Peyer's patch (tissue), 4 donors: ENCODE results near the gene TNFRSF19. TPM values are rescaled to one million over a fixed set of nuclear protein-coding genes. Genes with fewer than 3 reads are reported as not detected.

Experiments used
- DNase-seq, 3 donors: peaks; one replicate each; pipeline ENCODE4 v3.0.0-alpha.2; 2017 to 2019
- H3K27ac ChIP-seq, 4 donors: fragments of 200-600 bp; sonication (generic); one replicate each; pipeline ENCODE4 v1.5.1; 2016 to 2019
- H3K27me3 ChIP-seq, 2 donors: fragments of 200-600 bp; sonication (generic); one replicate each; pipeline ENCODE4 v1.5.1; 2019
- H3K36me3 ChIP-seq, 3 donors: fragments of 200-600 bp; sonication (generic); one replicate each; pipeline ENCODE4 v1.5.1; 2016 to 2019
- H3K4me1 ChIP-seq, 4 donors: fragments of 200-600 bp; sonication (generic); one replicate each; pipeline ENCODE4 v1.5.1; 2016 to 2019
- H3K4me3 ChIP-seq, 4 donors: fragments of 200-600 bp; sonication (generic); 1 replicate in 3 of 4; 2 replicates in 1 of 4; pipeline ENCODE4 v1.5.1; 2016 to 2019; ENCODE audit warnings: mild to moderate bottlenecking in 1 of 4
- H3K9me3 ChIP-seq, 4 donors: fragments of 200-600 bp; sonication (generic); one replicate each; pipeline ENCODE4 v1.5.1; 2016 to 2019; ENCODE audit warnings: mild to moderate bottlenecking in 1 of 4
- CTCF ChIP-seq, 6 experiments: fragments of 450-650 bp in 4 of 6; fragments of 200-600 bp in 2 of 6; sonication (generic) in 1 of 6; IDR thresholded peaks; one replicate each; pipeline ENCODE4 v1.5.1; 2017 to 2019; ENCODE audit warnings: antibody characterized with exemption in 6 of 6, mild to moderate bottlenecking in 3 of 6, moderate library complexity in 1 of 6
- POLR2A ChIP-seq, 2 donors: fragments of 450-650 bp; IDR thresholded peaks; one replicate each; pipeline ENCODE4 v1.5.1; 2017; ENCODE audit warnings: antibody characterized with exemption in 2 of 2, mild to moderate bottlenecking in 2 of 2, moderate library complexity in 2 of 2
- total RNA-seq, 4 donors: library from RNA; depleted of rRNA; stranded (reverse); fragments of >200 nt; gene quantifications; one replicate each; pipeline ENCODE4 v1.1.0, GENCODE V29; 2016

TNFRSF19 gene
- total RNA-seq, 4 donors from 2014 or later: 0.94 to 1.7 (median 1.2) TPM; not detected in 1

- no peaks in the 10 kb centered on the region for H3K4me1 ChIP-seq
- H3K9me3 ChIP-seq: no peaks in the 10 kb centered on the region
- DNase-seq: no peak
- no peak for TF ChIP-seq CTCF (IDR thresholded peaks at IDR 0.05)
- no peak for TF ChIP-seq POLR2A (IDR thresholded peaks at IDR 0.05)
- H3K27me3 ChIP-seq: no peaks in the 10 kb centered on the region
- no peaks in the 10 kb centered on the region for H3K36me3 ChIP-seq
- no peak overlapping the region for H3K4me3 ChIP-seq
- no peak overlapping the region for H3K27ac ChIP-seq
Measured at GRCh38 chr13:23571431-23571830, 1.2 kb downstream of the TNFRSF19 start.

- Histone ChIP-seq H3K4me1 (no peaks in the 10 kb centered on the region), H3K27ac (no peak overlapping the region), H3K9me3 (no peaks in the 10 kb centered on the region), H3K36me3 (no peaks in the 10 kb centered on the region), H3K27me3 (no peaks in the 10 kb centered on the region), H3K4me3 (no peak overlapping the region)
- no peak for DNase-seq
- no peak for TF ChIP-seq CTCF (IDR thresholded peaks at IDR 0.05)
- TF ChIP-seq POLR2A (IDR thresholded peaks at IDR 0.05): no peak
Measured at GRCh38 chr13:23572836-23573235, 2.6 kb downstream of the TNFRSF19 start.

GRCh38 chr13:23574421-23575145 is 4.4 kb downstream of the TNFRSF19 start:
- DNase-seq: no peak
- TF ChIP-seq CTCF (IDR thresholded peaks at IDR 0.05) (no peak), POLR2A (IDR thresholded peaks at IDR 0.05) (no peak)
- peaks cover 0 to 5% (median 3%) of the 10 kb centered on the region in 4 donors for H3K4me1 ChIP-seq
- H3K9me3 ChIP-seq: no peaks in the 10 kb centered on the region
- no peak overlapping the region for H3K27ac ChIP-seq
- H3K27me3 ChIP-seq: no peaks in the 10 kb centered on the region
- H3K4me3 ChIP-seq: no peak overlapping the region
- no peaks in the 10 kb centered on the region for H3K36me3 ChIP-seq

- TF ChIP-seq CTCF (IDR thresholded peaks at IDR 0.05): no peak
- TF ChIP-seq POLR2A (IDR thresholded peaks at IDR 0.05): no peak
- DNase-seq: no peak
- Histone ChIP-seq H3K4me3 (no peak overlapping the region), H3K4me1 (peaks cover 0 to 10% (median 3%) of the 10 kb centered on the region in 4 donors), H3K36me3 (no peaks in the 10 kb centered on the region), H3K27me3 (no peaks in the 10 kb centered on the region), H3K9me3 (no peaks in the 10 kb centered on the region), H3K27ac (no peak overlapping the region)
Measured at GRCh38 chr13:23575632-23576031, 5.4 kb downstream of the TNFRSF19 start.

GRCh38 chr13:23578411-23579071 is 8.3 kb downstream of the TNFRSF19 start:
- Histone ChIP-seq H3K36me3 (no peaks in the 10 kb centered on the region), H3K4me3 (peak overlapping the region; percentile 50 to 73 (median 61)), H3K27ac (peak overlapping the region; percentile 61 to 82 (median 66)), H3K9me3 (no peaks in the 10 kb centered on the region), H3K4me1 (peaks cover 0 to 10% (median 3%) of the 10 kb centered on the region in 4 donors), H3K27me3 (no peaks in the 10 kb centered on the region)
- peak in 4 of 6 experiments; percentile 40 to 55 (median 48) for TF ChIP-seq CTCF (IDR thresholded peaks at IDR 0.05)
- TF ChIP-seq POLR2A (IDR thresholded peaks at IDR 0.05): no peak
- peak; percentile 49 to 77 (median 77) for DNase-seq
